SW480 (cell line): ENCODE data around the gene GPX5.
"Not testable (repeated sequence)": the region's sequence is repeated elsewhere in the genome, so short reads cannot be mapped to it uniquely, and the experiment has no call there.

Experiments
- DNase-seq: peaks from one replicate; pipeline ENCODE4 v3.0.0-alpha.2; 2016; ENCODE audit warnings: low spot score

Gene GPX5

DNA sequence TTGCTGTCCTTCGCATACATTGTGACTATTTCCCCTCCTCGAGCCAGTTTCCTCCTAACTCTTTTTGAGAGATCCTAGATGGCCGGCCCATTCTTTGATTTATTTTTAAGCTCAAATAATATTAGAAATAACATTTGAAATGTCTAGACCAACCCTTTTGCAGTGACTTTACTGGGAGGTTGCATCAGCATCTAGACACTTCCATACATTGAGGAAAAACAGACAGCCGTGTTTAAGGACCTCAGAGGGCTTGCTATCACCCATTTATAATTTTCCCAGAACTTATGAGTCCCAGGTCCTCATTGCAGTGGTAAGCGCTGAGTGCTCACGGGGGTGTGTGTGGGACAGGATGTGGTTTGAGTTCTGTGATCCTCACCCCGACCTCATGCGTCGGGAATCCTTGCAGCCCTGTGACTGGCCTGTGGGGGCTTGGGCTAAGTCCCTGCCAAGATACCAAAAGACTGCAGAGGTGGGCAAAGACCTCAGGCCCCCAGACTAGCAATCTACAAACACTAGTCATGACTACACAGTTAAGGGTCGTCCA, at the start of gene GPX5:
TSS of gene GPX5 (plus strand) at position 386 of the 544 bp plus-strand sequence. CDS start at position 519, 133 bp downstream.
- DNase-seq: peak; percentile 16

DNA sequence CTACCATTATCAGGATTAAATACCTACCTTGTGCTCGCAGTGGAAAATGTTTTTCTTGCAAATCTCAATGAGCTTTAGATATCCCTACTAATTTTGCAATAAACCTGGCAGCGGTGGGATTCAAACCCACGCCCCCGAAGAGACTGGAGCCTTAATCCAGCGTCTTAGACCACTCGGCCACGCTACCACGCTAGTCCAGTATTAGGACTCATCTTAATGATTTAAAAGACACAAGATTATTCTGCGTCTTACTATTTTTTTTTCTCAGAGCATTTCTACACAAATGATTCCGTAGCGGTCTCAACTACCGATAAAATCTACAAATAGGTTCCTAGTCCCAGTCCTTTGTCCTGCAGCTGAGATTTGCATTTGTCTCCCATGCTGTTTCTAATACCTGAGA, 47.2 kb upstream of the GPX5 start:
- no peak for DNase-seq

DNA sequence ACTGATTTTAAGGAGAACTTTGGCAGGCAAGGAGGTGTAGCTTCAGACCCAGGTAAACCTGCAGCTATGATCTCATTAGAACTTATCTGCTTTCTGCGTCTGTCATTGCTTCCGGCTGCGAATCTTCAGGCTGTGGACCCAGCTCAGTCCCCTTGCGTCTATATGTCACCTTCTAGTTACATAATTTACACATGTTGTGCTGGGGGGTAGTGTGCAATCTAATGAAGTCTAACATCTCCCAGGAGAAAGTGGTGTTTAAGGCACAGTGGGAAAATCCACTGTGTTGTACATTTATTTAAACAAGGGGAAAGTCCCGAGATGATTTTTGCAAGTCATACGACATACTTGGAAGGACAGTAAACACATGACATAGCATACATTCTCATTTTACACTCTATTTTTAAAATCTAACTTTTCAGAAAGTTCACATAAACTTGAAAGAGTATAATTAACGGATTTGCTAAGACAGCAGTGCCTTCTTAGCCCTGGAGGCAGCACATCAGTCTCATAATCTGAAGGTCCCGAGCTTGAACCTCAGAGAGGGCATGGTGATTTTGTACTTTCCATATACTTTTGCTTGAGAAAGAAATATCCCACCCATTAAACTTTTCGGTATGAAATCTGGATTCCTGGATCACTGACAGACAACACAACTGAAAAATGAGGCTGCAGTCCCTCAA, 45.3 kb upstream of the GPX5 start:
- DNase-seq: no peak

DNA sequence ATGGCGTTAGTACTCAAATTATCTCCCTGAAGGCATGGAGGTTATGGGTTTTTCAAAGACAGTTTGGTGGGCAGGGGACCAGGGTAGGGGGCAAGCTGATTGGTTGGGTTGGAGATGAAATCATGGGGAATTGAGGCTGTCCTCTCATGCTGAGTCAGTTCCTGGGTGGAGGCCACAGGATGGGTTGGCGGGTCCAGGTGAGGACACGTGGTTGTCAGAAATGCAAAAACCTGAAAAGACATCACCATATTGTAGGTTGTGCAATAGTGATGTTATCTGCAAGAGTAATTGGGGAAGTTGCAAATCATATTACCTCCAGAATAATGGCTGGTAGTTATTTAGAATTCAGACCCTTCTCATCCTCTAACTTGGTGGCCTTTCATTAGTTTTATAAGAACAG, 40.2 kb upstream of the GPX5 start:
- no peak for DNase-seq

- DNase-seq: no peak
Observed at GRCh38 chr6:28486533-28486932, 39.1 kb upstream of the GPX5 start.

DNA sequence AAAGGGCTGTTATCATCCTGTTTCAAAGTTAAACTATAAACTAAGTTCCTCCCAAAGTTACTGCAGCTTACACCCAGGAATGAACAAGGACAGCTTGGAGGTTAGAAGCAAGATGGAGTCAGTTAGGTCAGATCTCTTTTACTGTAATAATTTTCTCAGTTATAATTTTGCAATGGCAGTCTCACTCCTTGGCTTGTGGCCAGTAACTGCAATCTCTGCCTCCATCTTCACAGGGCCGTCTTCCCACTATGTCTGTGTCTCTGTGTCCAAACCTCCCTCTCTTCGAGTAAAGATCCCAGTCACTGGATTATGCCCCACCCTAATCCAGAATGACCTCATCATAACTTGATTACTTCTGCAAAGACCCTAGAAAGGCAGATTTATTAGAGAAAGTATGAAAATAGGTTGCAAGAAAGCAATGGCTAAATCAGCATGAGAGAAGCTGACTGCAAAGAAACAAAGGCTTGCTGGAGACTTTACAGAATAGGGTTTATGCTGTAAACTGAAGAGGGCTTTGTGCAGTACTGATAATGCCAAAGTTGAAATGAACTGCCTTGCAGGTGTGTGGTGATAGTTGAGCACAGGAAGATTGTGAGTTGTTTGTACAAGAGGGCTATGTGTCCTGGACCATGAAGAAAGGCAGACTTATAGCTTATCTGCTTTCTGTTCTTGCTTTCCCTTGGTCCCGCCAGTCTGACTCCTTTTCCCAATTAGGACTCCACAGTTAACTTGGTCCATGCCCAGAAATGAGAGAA, 38.5 kb upstream of the GPX5 start:
- DNase-seq: no peak

- DNase-seq: no peak
Observed at GRCh38 chr6:28488916-28489365, 36.7 kb upstream of the GPX5 start.

GRCh38 chr6:28489366-28490204, 36.1 kb upstream of the GPX5 start:
- peak; percentile 13 for DNase-seq

- DNase-seq: no peak
Observed at GRCh38 chr6:28490205-28490890, 35.3 kb upstream of the GPX5 start.

GRCh38 chr6:28491984-28492317, 33.7 kb upstream of the GPX5 start:
- no peak for DNase-seq

DNA sequence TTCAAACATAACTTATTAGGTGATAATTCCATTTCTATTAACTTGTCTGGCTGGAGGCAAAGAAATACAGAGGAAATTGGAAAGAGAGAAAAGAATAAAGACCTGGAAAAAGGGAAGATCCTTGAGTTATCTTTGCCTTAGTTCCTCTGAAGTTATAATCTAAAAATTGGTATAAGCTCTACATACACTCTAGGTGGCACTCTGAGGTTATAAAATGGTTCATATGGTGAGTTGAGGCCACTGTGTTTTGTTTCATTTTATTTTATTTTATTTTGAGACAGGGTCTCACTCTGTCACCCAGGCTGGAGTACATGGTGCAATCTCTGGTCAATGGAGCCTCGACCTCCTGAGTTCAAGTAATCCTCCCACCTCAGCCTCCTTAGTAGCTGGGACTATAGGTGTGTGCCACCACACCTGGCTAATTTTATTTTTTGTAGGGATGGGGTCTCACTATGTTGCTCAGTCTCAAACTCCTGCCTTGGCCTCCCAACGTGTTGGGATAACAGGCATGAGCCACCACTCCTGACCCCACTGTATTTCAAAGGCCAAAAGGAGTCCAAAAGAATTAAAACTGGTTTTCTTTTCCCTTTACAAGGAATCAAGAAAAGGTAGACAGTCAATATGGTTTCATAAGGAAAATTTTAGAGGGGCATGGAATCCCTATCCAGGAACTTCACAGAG, 29.4 kb upstream of the GPX5 start:
- peak; percentile 22 for DNase-seq

DNA sequence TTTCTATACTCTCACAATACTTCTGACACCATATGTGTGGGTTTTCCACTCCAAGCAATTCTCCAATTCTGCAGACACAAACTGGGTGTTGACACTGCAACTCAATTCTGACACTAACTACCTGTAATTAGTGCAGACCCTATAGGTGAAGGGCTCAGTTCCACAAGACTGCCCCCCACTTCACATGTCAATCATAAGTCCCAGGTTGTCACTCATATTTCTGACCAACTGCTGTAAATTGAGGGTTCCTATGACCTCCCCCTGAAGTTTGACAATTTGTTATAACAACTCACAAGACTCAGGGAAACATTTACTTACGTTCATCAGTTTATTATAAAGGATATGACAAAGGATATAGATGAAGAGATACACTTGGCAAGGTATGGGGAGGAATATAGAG, 28.4 kb upstream of the GPX5 start:
- DNase-seq: no peak

DNA sequence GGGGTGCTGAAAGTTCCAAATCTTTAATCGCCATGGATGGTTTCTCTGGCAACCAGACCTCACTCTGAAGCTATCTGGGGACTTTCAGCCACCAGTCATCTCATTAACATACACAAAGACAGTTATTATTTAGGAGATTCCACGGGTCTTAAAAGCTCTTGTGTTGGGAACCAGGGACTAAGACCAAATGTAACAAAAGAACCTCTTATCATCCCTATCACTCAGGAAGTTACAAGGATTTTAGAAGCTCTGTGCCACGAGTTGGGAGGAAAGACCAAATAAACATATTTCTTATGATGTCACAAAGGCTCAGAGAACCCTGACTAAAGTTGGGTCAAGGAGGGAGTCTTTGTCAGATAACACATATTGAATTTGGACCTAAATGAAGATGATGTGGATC, 27.8 kb upstream of the GPX5 start:
- DNase-seq: no peak

DNA sequence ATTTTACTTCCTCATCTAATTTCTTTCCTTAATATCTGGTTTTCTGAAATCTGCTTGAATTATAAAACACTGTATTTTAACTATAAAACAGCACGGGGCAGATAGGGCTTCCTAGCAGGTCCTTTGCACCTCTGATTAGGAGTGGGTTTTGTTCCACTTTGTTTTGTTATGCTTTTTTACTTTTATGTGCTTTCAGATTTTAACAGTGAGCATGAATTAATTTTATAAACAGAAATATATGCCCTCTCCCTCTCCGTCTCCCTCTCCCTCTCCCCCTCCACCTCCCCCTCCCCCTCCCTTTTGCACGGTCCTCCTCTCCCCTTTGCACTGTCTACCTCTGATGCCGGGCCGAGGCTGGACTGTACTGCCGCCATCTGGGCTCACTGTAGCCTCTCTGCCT, 24.4 kb upstream of the GPX5 start:
- no peak for DNase-seq

GRCh38 chr6:28502136-28502535, 23.5 kb upstream of the GPX5 start:
- DNase-seq: not testable (repeated sequence)

DNA sequence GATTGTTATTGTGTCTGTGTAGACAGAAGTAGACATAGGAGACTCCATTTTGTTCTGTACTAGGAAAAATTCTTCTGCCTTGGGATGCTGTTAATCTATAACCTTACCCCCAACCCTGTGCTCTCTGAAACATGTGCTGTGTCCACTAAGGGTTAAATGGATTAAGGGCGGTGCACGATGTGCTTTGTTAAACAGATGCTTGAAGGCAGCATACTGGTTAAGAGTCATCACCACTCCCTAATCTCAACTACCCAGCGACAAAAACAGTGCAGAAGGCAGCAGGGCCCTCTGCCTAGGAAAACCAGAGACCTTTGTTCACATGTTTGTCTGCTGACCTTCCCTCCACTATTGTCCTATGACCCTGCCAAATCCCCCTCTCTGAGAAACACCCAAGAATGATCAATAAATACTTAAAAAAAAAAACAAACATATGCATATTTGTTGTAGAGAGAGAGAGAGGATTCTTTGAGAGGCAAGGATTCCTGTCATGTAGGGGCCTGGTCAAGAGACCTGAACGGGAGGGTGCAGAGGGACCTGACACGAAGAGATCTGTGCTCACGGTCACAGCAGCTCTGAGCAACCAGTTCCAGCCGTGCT, 22.9 kb upstream of the GPX5 start:
- not testable (repeated sequence) for DNase-seq

- no peak for DNase-seq
Observed at GRCh38 chr6:28505733-28506132, 19.9 kb upstream of the GPX5 start.

DNA sequence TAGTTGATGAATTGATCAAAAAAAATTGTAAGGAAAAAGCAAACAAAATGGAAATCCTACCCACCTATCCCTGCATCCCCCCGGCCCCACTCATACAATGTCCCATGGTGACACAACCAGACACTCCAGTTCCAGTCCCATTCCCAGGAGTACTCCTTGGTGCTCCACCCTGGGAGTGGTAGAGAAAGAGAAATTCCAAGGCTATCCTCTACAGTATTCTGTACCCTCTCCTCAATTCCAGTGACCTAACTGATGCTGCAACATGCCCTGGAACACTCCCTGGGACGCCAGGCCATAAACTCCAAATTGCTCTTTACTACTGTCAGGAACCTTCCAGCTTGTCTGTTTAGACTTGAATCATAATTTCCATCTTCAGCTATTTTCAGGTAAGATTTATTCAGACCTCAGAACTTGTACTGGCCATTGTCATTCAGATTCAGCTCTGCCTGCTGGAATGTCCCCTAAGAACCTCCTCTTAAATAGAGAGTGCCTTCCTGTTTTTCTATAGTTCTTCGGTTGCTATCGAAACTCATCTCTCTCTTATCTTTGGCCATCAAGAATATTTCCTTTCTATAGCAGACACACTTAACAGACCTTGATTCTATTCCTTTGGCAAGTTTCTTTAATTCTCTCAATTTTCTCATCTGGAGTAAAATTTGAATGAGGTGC, 18.7 kb upstream of the GPX5 start:
- no peak for DNase-seq

DNA sequence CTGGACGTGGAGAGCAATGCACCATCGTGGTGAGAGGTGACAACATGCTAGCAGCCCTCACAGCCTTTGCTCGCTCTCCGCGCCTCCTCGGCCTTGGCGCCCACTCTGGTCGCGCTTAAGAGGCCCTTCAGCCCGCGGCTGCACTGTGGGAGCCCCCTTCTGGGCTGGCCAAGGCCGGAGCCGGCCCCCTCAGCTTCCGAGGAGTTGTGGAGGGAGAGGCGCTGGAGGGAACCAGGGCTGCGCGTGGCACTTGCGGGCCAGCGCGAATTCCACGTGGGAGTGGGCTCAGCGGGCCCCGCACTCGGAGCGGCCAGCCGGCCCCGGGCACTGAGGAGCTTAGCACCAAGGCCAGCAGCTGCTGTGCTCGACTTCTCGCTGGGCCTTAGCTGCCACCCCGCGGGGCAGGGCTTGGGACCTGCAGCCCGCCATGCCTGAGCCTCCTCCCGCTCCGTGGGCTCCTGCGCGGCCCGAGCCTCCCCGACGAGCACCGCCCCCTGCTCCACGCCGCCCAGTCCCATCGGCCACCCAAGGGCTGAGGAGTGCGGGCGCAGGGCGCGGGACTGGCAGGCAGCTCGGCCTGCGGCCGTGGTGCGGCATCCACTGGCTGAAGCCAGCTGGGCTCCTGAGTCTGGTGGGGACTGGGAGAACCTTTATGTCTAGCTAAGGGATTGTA, 13.9 kb upstream of the GPX5 start:
- no peak for DNase-seq

DNA sequence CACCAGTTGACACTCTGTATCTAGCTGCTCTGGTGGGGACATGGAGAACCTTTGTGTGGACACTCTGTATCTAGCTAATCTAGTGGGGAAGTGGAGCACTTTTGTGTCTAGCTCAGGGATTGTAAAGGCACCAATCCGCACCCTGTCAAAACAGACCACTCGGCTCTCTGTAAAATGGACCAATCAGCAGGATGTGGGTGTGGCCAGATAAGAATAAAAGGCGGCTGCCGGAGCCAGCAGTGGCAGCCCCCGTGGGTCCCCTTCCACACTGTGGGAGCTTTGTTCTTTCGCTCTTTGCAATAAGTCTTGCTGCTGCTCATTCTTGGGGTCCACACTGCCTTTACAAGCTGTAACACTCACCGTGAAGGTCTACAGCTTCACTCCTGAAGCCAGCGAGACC, 13.3 kb upstream of the GPX5 start:
- DNase-seq: not testable (repeated sequence)
